Spleen (tissue), 11 donors: ENCODE measurements around the gene ITCH. TPM values are rescaled to one million over a fixed set of nuclear protein-coding genes. Genes with fewer than 3 reads are reported as not detected.
A peak's percentile ranks its signal among the peaks of the same experiment; 100 is the strongest.

Experiments
- DNase-seq: peaks from one replicate; pipeline ENCODE4 v3.0.0-alpha.2; 2020
- H3K27ac ChIP-seq, 8 donors: fragments of 200-600 bp; sonication (generic) in 7 of 8; 1 replicate in 4 of 8; 2 replicates in 4 of 8; pipeline versions ENCODE4 v1.5.0 to v1.8.0; 2016 to 2021; ENCODE audit warnings: inconsistent platforms in 4 of 8, mild to moderate bottlenecking in 4 of 8, moderate library complexity in 1 of 8
- H3K27me3 ChIP-seq, 7 donors: fragments of 200-600 bp; sonication (generic) in 6 of 7; replicated peaks in 1 of 7; 1 replicate in 4 of 7; 2 replicates in 3 of 7; pipeline versions ENCODE4 v1.5.0 to v1.8.0; 2016 to 2021; ENCODE audit warnings: inconsistent platforms in 3 of 7, mild to moderate bottlenecking in 1 of 7
- H3K36me3 ChIP-seq, 6 donors: fragments of 200-600 bp; sonication (generic) in 5 of 6; 1 replicate in 4 of 6; 2 replicates in 2 of 6; pipeline versions ENCODE4 v1.5.0 to v1.8.0; 2016 to 2021; ENCODE audit warnings: inconsistent platforms in 2 of 6
- H3K4me1 ChIP-seq, 6 donors: fragments of 200-600 bp; sonication (generic) in 5 of 6; 1 replicate in 3 of 6; 2 replicates in 3 of 6; pipeline versions ENCODE4 v1.5.0 to v1.8.0; 2016 to 2021; ENCODE audit warnings: inconsistent platforms in 3 of 6
- H3K4me3 ChIP-seq, 8 donors: fragments of 200-600 bp; sonication (generic) in 7 of 8; 1 replicate in 4 of 8; 2 replicates in 4 of 8; pipeline versions ENCODE4 v1.5.0 to v1.8.0; 2016 to 2021; ENCODE audit warnings: inconsistent platforms in 4 of 8, mild to moderate bottlenecking in 4 of 8, moderate library complexity in 2 of 8
- H3K9me3 ChIP-seq, 8 donors: fragments of 200-600 bp; sonication (generic) in 7 of 8; 1 replicate in 4 of 8; 2 replicates in 4 of 8; pipeline versions ENCODE4 v1.5.0 to v1.8.0; 2016 to 2021; ENCODE audit warnings: inconsistent platforms in 4 of 8
- POLR2A ChIP-seq, 3 donors: fragments of 450-650 bp; IDR thresholded peaks; one replicate each; pipeline ENCODE4 v1.5.1; 2017; ENCODE audit warnings: antibody characterized with exemption in 3 of 3, mild to moderate bottlenecking in 1 of 3
- POLR2AphosphoS5 ChIP-seq, 3 donors: sonication (generic); formaldehyde crosslinking; IDR thresholded peaks; one replicate each; pipeline ENCODE4 v1.5.1; 2017; ENCODE audit warnings: antibody characterized with exemption in 3 of 3
- WGBS, 5 donors: extraction: QIAGEN DNeasy Blood & Tissue Kit in 3 of 5; methylation state at CpG; one replicate each; pipeline versions ENCODE4 v1.1.5 to v1.1.7; 2013 to 2018; 5-methylcytosine and 5-hydroxymethylcytosine counted together
- intact Hi-C: fragments of 100-400 bp; cut with DNase I; formaldehyde crosslinking; loops from one replicate; pipeline ENCODE4 v1.15.0; 2023; ENCODE audit warnings: low total_unique reads
- polyA plus RNA-seq, 3 donors: library from polyadenylated mRNA; stranded (reverse); fragments of 200-250 nt; gene quantifications; one replicate each; pipeline ENCODE4 v1.2.1, GENCODE V29; 2013
- total RNA-seq, 7 donors: library from RNA; depleted of rRNA in 3 of 7; stranded (reverse); fragments of >200 nt in 3 of 7; fragmentation: NEBNext Ultra II Directional in 4 of 7; extraction: Animal tissue kit (Norgen Biotek cat#: 25700) in 4 of 7; gene quantifications; one replicate each; pipeline versions ENCODE4 v1.1.0 to v1.2.1, GENCODE V29; 2016 to 2021
- TF ChIP-seq, protein P1 (sequence below), 11 experiments: fragments of 200-600 bp in 7 of 11; fragments of 450-650 bp in 4 of 11; sonication (generic) in 4 of 11; IDR thresholded peaks in 8 of 11; conservative IDR thresholded peaks in 3 of 11; 1 replicate in 7 of 11; 2 replicates in 4 of 11; pipeline versions ENCODE4 v1.4.0 to v1.8.0; 2016 to 2021; ENCODE audit warnings: antibody characterized with exemption in 11 of 11, inconsistent platforms in 4 of 11, mild to moderate bottlenecking in 1 of 11
- donor health status: healthy with polysubstance abuse.
- donor health status: DM: no; HTN: no; CAD: no; lungs with moderate emphysema.
- donor health status: DM: no; HTN: no; CAD: no.
- donor health status: Bipolar disorder and iron deficiency.
- donor health status: healthy.
- donor health status: DM: no; HTN: no; CAD: no.
- donor health status: DM: yes; HTN: yes; CAD: no.

Gene ITCH
- total and polyA plus RNA-seq, 10 donors, result 6.9 to 72.7 (median 61.6) TPM

- H3K4me1 ChIP-seq, result peaks cover 0 to 28% (median 6%) of the 10 kb centered on the region in 6 donors
- intact Hi-C loops, result no loop called here
- no peaks in the 10 kb centered on the region for H3K9me3 ChIP-seq
- DNase-seq, result no peak
- no peaks in the 10 kb centered on the region for H3K27me3 ChIP-seq
- WGBS, 5 donors, result 65 to 83% (median 75%) methylated on average over 4 of the region's 4 CpGs
- TF ChIP-seq POLR2A (IDR thresholded peaks at IDR 0.05), result no peak
- TF ChIP-seq, protein P1, sequence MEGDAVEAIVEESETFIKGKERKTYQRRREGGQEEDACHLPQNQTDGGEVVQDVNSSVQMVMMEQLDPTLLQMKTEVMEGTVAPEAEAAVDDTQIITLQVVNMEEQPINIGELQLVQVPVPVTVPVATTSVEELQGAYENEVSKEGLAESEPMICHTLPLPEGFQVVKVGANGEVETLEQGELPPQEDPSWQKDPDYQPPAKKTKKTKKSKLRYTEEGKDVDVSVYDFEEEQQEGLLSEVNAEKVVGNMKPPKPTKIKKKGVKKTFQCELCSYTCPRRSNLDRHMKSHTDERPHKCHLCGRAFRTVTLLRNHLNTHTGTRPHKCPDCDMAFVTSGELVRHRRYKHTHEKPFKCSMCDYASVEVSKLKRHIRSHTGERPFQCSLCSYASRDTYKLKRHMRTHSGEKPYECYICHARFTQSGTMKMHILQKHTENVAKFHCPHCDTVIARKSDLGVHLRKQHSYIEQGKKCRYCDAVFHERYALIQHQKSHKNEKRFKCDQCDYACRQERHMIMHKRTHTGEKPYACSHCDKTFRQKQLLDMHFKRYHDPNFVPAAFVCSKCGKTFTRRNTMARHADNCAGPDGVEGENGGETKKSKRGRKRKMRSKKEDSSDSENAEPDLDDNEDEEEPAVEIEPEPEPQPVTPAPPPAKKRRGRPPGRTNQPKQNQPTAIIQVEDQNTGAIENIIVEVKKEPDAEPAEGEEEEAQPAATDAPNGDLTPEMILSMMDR (IDR thresholded peaks at IDR 0.05 in 8 of 11, conservative IDR thresholded peaks at IDR 0.05 in 3 of 11), result no peak
- no peak for TF ChIP-seq POLR2AphosphoS5 (IDR thresholded peaks at IDR 0.05)
- peaks cover 4 to 99% (median 74%) of the 10 kb centered on the region in 6 donors for H3K36me3 ChIP-seq
- no peak overlapping the region for H3K4me3 ChIP-seq
- H3K27ac ChIP-seq, result no peak overlapping the region
These were observed 86.9 kb downstream of the ITCH start for GRCh38 chr20:34449674-34450592.

- no peaks in the 10 kb centered on the region for H3K27me3 ChIP-seq
- H3K4me1 ChIP-seq, result peaks cover 0 to 28% (median 6%) of the 10 kb centered on the region in 6 donors
- H3K9me3 ChIP-seq, result no peaks in the 10 kb centered on the region
- H3K4me3 ChIP-seq, result no peak overlapping the region
- intact Hi-C loops, result no loop called here
- peak overlapping the region in 3 of 8 donors; percentile 31 to 53 (median 38) for H3K27ac ChIP-seq
- WGBS, 5 donors, result 81 to 92% (median 86%) methylated on average over 2 of the region's 2 CpGs
- TF ChIP-seq POLR2AphosphoS5 (IDR thresholded peaks at IDR 0.05) (no peak), POLR2A (IDR thresholded peaks at IDR 0.05) (no peak)
- TF ChIP-seq, protein P1 (IDR thresholded peaks at IDR 0.05 in 8 of 11, conservative IDR thresholded peaks at IDR 0.05 in 3 of 11), result no peak
- peaks cover 0 to 96% (median 55%) of the 10 kb centered on the region in 6 donors for H3K36me3 ChIP-seq
- DNase-seq, result no peak
These were observed 89.4 kb downstream of the ITCH start for GRCh38 chr20:34452281-34452982.

DNA sequence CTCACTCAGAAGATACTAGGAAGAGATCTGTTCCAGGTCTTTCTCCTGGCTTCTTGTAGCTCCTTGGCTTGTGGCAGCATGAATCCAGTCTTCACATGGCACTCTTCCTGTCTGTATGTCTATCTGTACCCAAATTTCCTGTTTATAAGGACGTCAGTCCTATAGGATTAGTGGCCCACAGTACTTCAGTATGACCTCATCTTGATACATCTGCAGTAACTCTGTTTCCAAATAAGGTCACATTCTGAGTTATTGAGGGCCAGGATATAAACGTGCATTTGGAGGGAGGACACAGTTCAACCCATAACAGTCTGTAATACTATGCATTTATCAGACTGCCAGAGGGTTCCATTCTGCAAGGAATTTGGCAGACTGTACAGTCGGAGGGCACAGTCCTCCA lies 95.6 kb downstream of the ITCH start:
- intact Hi-C loops, result no loop called here
- no peak for DNase-seq
- TF ChIP-seq, protein P1 (IDR thresholded peaks at IDR 0.05 in 8 of 11, conservative IDR thresholded peaks at IDR 0.05 in 3 of 11), result no peak
- TF ChIP-seq POLR2A (IDR thresholded peaks at IDR 0.05), result no peak
- TF ChIP-seq POLR2AphosphoS5 (IDR thresholded peaks at IDR 0.05), result no peak
- Histone ChIP-seq H3K4me1 (peaks cover 0 to 16% (median 3%) of the 10 kb centered on the region in 6 donors), H3K36me3 (peaks cover 0 to 96% (median 46%) of the 10 kb centered on the region in 6 donors), H3K4me3 (no peak overlapping the region), H3K9me3 (no peaks in the 10 kb centered on the region), H3K27me3 (no peaks in the 10 kb centered on the region), H3K27ac (no peak overlapping the region)
- 74 to 79% (median 78%) methylated on average over 3 of the region's 3 CpGs for WGBS, 5 donors
